DMS153 treated with DMSO at 0.1 percent for 48 hours (cell line): Measurements from ENCODE around the gene TTC24.
"Not testable (repeated sequence)": the region's sequence is repeated elsewhere in the genome, so short reads cannot be mapped to it uniquely, and the experiment has no call there.

Experiments
- DNase-seq: peaks from one replicate; lab custom pipeline; 2025; ENCODE audit not compliant: unreplicated experiment; lab: John Stamatoyannopoulos, UW

The TTC24 gene

DNA sequence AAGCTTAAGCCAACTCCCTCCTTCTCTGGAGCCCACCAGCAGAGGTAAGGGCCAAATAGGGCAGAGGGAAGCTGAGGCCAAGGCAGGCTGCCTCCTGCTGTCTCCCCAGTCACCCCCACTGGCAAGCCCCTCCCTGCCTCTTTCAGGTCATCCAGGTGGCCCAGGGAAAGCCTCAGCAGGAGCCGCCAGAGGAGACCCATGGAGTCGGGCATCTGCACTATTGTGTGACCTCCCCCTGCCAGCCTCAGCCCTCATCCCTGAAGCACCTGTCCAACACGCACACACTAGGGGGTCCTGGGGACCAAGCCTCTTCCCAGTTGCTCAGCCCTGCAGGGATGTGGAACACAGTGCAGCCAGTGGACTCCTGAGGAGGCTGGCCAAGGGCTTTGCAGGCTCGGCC lies 6.8 kb downstream of the TTC24 start:
- no peak for DNase-seq

DNA sequence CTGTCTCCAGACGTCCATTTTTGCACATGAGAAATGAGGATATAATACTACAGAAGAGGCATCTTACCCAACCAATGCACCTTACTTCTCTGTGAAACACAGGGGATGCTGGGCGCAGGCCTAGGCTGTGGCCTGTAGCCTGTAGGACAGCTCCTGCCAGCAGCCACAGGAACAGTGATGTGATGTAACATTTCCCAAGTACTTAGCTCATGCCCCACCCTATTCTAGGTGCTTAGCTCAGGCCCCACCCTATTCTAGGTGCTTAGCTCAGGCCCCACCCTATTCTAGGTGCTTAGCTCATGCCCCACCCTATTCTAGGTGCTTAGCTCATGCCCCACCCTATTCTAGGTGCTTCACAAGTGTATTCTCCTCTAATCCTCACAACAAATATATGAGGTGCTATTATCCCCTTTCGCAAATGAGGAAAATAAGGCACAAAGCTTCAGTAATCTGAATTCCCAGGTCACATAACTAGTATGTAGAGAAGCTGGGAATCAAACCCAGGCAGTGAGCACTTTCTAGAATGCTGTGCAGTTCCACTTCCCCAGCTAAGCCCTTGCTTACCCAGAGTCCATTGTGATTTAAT lies 7.5 kb downstream of the TTC24 start:
- DNase-seq: no peak

DNA sequence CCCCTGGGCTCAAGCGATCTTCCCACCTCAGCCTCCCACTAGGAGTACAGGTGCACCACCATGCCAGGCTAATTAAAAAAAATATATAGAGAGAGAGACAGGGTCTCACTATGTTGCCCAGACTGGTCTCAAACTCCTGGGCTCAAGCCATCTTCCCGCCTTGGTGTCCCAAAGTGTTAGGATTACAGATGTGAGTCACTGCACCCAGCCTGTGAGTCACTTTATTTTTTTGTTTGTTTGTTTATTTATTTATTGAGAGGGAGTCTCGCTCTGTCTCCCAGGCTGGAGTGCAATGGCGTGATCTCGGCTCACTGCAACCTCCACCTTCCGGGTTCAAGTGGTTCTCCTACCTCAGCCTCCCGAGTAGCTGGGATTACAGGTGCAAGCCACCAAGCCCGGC lies 8.4 kb downstream of the TTC24 start:
- DNase-seq: not testable (repeated sequence)

DNA sequence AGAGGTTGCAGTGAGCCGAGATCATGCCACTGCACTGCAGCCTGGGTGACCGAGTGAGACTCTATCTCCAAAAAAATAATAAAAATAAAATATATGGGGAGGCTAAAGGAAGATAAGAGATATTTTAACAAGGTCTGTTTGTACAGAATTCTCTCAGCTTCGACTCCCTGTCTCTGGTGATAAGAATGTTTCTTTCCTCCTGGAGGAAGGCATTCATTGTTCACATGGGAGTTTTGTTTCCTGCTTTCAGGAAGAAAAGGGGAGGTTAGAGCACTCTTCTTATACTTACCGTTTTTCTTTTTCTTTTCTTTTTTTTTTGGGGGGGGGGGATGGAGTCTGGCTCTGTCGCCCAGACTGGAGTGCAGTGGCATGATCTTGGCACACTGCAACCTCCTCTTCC lies 10.0 kb downstream of the TTC24 start:
- DNase-seq: no peak

DNA sequence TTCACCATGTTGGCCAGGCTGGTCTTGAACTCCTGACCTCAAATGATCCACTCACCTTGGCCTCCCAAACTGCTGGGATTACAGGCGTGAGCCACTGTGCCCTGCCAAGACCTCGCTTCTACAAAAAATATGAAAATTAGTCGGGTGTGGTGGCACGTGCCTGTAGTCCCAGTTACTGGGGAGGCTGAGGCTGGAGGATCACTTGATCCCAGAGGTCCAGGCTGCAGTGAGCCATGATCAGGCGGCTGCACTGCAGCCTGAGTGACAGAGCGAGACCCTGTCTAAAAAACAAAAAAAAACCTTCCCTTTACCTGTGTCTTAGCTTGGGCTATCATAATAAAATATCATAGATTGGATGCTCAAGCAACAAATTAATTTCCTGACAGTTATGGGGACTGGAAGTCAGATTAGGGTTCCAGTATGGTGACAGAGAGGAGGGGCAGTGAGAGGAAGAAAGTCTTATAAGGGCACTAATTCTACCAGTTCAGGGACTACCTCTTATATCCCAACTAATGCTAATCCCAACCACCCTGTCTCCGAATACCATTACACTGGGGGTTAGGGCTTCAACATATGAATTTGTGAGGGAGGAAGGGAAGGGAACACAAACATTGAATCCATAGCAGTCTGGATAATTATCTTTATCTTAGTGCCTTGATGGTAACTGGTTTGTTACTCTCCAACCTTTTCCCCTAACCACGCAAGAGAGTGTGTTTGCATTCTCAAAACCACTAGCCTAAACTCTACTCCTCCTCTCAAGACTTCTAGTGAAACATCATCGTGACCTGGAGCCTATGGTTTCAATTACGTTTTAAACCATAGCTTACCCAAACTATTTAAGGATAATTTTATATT lies 11.0 kb downstream of the TTC24 start:
- no peak for DNase-seq

DNA sequence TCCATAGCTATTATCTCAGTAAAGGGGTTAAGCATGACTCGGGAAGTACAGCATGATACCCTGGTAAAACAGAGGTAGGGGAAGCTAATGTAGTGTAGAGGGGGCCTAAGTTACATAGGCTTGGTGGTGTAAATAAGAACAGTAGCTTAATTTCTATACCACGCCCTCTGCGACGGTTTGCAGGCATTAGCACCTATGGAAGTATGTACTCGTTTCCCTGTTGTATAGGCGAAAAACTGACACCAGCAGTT lies 11.6 kb downstream of the TTC24 start:
- DNase-seq: no peak

DNA sequence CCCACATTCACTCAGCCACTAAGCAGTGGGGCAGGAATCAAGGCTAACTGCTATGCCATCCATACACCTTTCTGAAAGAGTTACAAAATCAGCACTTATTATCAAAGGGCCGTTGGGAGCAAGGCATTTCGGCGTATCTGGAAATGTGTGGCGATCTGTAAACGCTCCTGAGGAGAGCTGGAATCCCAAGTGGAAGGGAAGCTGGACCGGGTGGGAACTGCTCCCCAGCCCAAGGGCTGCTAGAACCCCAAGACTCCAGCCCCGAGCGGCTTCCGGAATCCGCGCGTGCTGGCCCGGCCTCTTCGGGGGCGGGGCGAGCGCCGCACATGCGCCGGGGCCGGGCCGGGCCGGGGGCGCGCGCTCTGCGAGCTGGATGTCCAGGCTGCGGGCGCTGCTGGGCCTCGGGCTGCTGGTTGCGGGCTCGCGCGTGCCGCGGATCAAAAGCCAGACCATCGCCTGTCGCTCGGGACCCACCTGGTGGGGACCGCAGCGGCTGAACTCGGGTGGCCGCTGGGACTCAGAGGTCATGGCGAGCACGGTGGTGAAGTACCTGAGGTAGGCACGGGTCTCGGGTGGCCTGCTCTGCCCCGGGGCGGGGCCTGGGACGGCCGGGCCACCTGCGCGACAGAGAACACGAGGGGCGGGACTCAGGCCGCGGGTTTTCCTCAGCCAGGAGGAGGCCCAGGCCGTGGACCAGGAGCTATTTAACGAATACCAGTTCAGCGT lies 12.1 kb downstream of the TTC24 start, which contains the start of gene NAXE:
Gene NAXE, plus strand, starts transcription at position 345 of the 726 bp plus-strand sequence. Its CDS starts 29 bp downstream, at position 374.
- DNase-seq: peak; percentile 89

DNA sequence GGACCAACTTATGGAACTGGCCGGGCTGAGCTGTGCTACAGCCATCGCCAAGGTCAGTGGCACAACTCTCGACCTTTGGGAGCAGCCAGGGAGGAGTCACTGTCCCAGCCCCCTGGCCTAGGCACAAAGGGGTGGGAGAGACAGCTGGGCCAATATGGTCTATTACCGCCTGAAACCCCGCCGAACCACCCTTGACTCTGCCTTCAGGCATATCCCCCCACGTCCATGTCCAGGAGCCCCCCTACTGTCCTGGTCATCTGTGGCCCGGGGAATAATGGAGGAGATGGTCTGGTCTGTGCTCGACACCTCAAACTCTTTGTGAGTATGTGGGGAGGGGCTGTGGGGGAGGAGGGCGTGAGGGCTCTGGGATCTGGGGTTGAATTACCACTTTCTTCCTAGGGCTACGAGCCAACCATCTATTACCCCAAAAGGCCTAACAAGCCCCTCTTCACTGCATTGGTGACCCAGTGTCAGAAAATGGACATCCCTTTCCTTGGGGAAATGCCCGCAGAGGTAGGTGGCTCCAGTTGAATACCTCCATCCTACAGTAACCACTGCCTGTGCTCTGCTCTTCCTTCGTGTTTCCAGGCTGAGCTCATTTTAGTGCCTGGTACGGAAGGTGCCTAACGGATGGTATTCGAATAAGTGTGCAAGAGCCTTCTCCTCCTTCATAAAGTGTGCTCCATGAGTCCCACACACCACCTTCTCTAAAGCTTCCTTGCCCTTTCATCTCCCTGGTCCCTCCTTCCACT lies 12.8 kb downstream of the TTC24 start:
- no peak for DNase-seq

DNA sequence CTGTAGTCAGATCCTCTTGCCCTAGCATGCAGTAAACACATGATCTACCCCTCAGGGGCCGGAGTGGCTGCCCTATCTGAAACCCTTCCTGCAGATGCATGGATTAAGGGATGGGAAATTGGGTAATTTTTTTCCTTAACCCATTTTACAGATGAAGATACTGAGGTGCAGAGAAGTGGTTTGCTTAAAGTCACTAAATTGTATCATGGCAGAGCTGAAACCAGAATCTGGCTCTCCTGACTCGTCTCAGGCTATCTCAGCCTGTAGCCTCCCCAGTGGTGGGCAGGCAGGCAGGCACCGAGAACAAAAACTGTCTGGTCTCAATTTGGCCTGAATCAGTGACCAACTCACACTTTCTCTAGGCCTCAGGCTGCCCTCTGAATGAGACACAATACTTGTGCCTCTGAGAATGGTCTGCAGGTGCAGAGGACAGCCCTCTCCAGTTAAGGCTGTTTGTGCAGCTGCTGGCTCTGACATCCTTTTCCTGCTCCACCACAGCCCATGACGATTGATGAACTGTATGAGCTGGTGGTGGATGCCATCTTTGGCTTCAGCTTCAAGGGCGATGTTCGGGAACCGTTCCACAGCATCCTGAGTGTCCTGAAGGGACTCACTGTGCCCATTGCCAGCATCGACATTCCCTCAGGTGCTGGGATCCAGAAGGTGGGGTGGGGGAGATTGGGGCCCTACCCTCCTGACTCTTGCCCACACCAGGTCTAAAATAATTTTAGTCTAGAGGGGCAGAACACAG lies 13.6 kb downstream of the TTC24 start:
- DNase-seq: no peak

DNA sequence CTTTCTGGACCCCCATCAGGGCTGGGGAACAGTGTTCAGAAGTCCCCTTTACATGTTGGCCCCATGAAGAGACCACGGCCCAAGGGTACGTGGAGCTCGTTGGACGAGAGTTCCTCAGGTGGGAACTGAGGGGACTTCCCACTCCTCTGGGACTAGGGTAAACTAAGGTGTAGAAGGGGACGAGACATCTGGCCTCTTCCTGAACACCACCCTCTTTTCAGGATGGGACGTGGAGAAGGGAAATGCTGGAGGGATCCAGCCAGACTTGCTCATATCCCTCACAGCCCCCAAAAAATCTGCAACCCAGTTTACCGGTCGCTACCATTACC lies 14.1 kb downstream of the TTC24 start:
- DNase-seq: no peak

DNA sequence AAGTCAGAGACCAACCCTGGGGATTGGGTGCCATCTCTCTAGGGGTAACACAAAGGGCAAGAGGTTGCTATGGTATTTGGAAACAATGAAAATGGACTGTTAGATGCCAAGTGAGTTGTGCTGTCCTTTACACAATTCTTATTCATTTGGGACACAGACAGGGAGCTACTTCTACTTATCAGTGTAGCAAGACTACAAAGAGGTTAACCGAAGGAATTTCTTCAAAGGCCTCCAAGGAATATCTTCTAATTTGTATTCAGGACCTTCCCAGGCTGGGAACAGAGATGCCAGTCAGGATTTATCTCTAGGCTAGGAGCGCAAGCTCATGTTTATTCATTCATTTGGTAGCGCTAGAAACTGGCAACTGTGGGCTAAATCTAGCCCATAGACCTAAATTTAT lies 14.7 kb downstream of the TTC24 start:
- DNase-seq: no peak

DNA sequence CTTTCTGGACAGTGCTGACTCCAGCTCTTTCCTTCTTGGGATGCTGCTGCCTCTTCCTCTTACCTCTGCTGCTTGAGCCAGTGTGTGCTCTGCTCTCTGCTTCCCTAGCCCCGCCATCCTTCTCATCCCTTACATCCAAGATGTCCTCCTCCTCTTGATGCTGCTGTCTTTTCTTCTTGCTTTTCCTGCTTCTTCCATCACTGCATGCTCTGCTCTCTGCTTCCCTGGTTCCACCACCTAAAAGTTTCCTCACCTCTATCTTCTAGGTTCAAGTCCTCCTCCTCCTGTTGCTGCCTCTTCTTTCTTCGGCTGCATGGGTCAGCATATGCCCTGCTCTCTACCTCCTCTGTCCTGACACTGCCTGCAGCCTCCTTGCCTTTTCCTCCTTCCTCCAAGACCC lies 15.5 kb downstream of the TTC24 start:
- DNase-seq: no peak

DNA sequence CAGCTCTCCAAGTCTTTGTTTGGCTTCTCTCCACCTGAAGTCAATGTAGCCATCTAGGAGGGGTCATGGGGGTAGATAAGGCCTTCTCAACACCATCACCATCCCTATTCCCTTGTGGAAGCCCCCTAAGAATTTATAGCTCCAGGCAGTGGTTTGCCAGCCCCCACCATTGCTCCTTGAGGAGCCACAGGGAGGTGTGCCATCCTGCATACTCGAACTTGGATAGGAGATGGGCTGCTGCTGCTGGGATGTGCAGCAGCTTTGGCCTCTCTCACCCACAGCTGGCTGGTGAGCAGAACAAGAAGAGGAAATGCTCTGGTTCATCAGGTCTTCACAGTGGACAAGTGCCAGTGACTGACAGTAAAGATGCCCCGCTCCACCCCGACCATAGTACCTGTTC lies 16.9 kb downstream of the TTC24 start:
- no peak for DNase-seq

DNA sequence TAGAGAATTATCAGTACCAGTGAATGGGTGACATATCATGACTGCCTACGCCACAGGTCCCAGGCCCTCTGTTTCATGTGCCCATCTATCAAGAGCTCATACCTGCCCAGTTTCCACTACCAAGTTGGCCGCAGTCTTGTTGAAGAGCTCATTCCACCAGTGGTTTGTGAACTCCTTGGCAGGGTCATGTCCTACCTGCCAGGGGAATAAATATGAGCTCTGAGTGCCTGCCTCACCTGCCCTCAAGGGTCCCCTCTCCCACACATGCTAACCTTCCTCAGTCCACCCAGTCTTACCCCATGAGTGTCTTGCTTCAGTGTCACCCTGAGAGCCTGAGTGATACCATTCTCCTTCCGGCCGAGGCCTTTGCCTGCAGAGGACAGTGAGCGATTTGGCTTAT lies 18.6 kb downstream of the TTC24 start:
- no peak for DNase-seq

DNA sequence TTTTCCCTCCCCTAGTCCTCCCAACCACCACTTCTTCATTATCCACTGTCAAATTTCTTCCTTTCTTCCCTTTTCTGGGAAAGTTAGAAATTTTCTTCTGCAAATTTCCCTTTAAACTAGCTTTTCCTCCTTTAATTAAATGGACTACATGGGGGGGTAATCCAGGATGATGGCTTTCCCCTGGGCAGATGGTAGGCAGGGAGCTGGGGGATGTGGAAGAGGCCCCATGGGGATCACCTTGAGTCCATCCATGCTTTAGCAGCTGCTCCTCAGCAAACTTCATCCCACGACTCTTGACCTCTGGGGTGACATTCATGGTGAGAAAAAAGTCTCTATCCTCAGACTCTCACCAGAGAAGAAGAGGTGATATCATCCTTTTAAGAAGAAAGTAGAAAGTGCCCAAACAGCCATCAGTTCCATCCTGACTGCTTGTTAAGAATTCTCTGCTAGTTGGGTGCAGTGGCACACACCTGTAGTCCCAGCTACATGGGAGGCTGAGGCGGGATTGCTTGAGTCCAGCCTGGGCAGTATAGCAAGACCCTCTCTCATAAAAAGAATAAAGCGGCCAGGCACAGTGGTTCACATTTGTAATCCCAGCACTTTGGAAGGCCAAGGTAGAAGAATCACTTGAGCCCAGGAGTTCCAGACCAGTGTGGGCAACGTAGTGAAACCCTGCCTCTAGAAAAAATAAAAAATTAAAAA lies 19.4 kb downstream of the TTC24 start:
- no peak for DNase-seq

DNA sequence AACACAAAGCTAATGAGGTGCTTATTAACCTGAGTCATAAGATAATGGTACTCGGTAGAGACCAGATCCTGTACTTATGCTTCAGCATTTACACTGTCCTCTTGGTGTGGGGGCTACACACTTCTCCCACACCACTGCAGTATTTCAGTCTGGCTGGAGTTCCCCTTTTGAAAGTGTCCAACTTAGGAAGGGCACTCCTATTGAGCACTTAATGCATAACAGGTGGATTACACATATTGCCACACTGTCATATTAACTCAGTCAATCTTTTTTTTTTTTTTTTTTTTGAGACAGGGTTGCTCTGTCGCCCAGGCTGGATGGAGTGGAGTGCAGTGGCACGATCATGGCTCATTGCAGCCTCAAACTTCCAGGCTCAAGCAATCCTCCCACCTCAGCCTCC lies 20.3 kb downstream of the TTC24 start:
- no peak for DNase-seq

DNA sequence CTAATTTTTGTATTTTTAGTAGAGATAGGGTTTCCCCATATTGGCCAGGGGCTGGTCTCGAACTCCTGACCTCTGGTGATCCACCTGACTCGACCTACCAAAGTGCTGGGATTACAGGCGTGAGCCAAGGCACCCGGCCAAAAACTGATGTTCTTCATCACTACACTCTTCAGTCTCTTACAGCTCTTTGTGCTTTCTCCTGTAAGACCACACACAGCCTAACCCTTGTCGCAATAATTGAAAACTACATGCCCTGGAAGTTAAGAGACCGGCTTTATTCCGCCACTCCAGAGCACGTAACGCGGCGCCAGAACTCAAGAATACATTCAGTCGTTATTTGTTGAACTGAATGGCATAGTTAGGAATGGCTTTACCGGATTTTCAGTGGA lies 21.2 kb downstream of the TTC24 start:
- DNase-seq: no peak

DNA sequence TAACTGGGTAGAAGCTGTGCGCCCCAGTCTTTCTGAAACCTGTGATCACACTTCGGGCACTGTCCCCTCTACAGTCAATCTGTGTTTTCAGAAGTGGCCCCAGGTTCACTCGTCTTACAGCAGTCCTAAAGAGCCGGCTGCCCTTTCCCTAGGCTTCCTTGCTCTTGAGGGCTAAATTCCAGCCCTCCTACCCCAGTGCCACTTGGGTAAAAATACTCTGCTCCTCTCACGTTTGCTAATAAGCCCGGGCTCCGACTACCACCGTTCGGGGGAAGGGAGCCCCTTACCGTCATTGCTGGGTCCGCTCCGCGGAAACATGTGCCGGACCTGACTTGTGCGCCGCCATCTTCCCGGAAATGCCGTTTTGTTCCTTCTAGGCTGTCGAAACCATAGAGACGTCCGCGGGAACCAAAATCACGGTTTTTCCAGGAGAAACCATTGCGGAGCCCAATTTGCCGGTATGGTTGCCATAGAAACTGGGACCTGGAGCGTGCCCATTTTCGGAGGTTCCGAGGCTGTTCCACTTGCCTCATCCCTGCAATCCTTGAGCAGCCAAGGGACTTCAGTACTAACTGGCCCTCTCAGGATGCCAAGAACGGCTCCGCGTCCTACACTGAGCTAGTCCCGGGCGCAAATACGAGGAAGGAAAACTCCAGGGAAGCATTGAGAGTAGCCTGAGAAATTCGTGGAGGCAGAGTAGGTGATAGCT lies 21.8 kb downstream of the TTC24 start, which contains the start of gene GPATCH4:
Gene GPATCH4, minus strand, starts transcription at position 358 of the 709 bp plus-strand sequence.
- DNase-seq: peak; percentile 89

DNA sequence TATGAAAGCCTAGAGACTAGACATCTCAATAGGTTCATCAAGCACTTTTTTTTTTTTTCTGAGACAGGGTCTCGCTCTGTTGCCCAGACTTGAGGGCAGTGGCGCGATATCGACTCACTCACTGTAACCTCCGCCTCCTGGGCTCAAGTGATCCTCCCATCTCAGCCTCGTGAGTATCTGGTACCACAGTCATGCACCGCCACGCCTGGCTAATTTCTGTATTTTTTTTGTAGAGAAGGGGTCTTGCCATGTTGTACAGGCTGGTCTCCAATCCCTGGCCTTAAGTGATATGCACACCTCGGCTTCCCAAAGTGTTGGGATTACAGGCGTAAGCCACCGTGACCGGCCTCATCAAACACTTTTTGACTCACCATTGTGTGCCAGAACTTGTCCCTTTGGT lies 22.4 kb downstream of the TTC24 start:
- DNase-seq: no peak

DNA sequence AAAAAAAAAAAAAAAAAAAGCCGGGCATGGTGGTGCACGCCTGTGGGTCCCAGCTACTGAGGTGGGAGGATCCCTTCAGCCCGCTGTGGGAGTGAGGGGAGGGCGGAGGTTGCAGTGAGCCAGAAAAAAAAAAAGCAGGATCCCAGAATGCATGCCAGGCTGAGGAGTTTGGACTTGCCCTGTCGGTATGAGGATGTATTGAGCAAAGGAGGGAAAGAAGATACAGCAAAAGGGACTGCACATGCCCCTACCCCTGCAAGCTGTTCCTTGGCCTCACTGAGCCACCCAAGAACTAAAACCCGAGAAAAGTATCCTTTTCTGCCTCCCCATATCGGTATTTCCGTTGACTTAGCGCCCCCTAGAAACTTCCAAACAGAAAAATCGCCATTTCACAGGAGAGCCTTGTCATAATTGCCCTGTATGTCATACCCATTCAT lies 23.1 kb downstream of the TTC24 start:
- DNase-seq: no peak
